Retina (tissue), 1 donor: ENCODE results near the gene BLOC1S4.
A peak's percentile ranks its signal among the peaks of the same experiment; 100 is the strongest.

Experiments used
- DNase-seq: peaks from one replicate; pipeline ENCODE4 v3.0.0-alpha.2; 2016

The BLOC1S4 gene

GRCh38 chr4:6692379-6692778 lies 23.6 kb upstream of the BLOC1S4 start:
- no peak for DNase-seq

- DNase-seq, result no peak
These were observed 23.2 kb upstream of the BLOC1S4 start for GRCh38 chr4:6692806-6693205.

GRCh38 chr4:6693231-6694176 lies 22.5 kb upstream of the BLOC1S4 start, which contains the start of gene S100P:
TSS of gene S100P (plus strand) at chr4:6693878. CDS start at chr4:6693933, 55 bp downstream.
- no peak for DNase-seq

GRCh38 chr4:6694177-6694901 lies 21.6 kb upstream of the BLOC1S4 start:
- no peak for DNase-seq

GRCh38 chr4:6695660-6696610 lies 20.0 kb upstream of the BLOC1S4 start:
- DNase-seq, result no peak

GRCh38 chr4:6696611-6697010 lies 19.4 kb upstream of the BLOC1S4 start:
- DNase-seq, result no peak

GRCh38 chr4:6697131-6697530 lies 18.8 kb upstream of the BLOC1S4 start:
- DNase-seq, result no peak

- DNase-seq, result no peak
These were observed 16.6 kb upstream of the BLOC1S4 start for GRCh38 chr4:6699388-6699787.

- DNase-seq, result no peak
These were observed 16.1 kb upstream of the BLOC1S4 start for GRCh38 chr4:6699903-6700302.

- DNase-seq, result no peak
These were observed 14.6 kb upstream of the BLOC1S4 start for GRCh38 chr4:6701371-6701770.

- no peak for DNase-seq
These were observed 13.2 kb upstream of the BLOC1S4 start for GRCh38 chr4:6702761-6703160.

GRCh38 chr4:6703786-6704185 lies 12.2 kb upstream of the BLOC1S4 start:
- DNase-seq, result no peak

GRCh38 chr4:6705646-6706045 lies 10.3 kb upstream of the BLOC1S4 start:
- no peak for DNase-seq

- DNase-seq, result no peak
These were observed 9.8 kb upstream of the BLOC1S4 start for GRCh38 chr4:6706173-6706572.

GRCh38 chr4:6709230-6710114 lies 6.5 kb upstream of the BLOC1S4 start, which contains the start of gene MRFAP1L1:
TSS of gene MRFAP1L1 (minus strand) at chr4:6709865. CDS start at chr4:6709629, 236 bp downstream.
- DNase-seq, result peak; percentile 98

- no peak for DNase-seq
These were observed 5.7 kb upstream of the BLOC1S4 start for GRCh38 chr4:6710282-6710681.

GRCh38 chr4:6710996-6711395 lies 5.0 kb upstream of the BLOC1S4 start:
- DNase-seq, result no peak

- DNase-seq, result no peak
These were observed 1.0 kb upstream of the BLOC1S4 start for GRCh38 chr4:6714954-6715353.

- DNase-seq, result no peak
These were observed 313 bp upstream of the BLOC1S4 start for GRCh38 chr4:6715704-6716017.

- no peak for DNase-seq
These were observed 1.1 kb downstream of the BLOC1S4 start for GRCh38 chr4:6716958-6717655.
